Right renal cortex interstitium (tissue), 3 donors: ENCODE results near the gene ERN2. TPM values are rescaled to one million over a fixed set of nuclear protein-coding genes. Genes with fewer than 3 reads are reported as not detected.
A peak's percentile ranks its signal among the peaks of the same experiment; 100 is the strongest.

Experiments used
- DNase-seq, 3 donors: peaks; one replicate each; pipeline ENCODE4 v3.0.0-alpha.2; 2013; ENCODE audit warnings: low read depth in 3 of 3, low spot score in 2 of 3
- polyA plus RNA-seq, 3 donors: library from polyadenylated mRNA; unstranded; fragments of 120-200 nt; gene quantifications; one replicate each; pipeline ENCODE4 v1.2.1, GENCODE V29; 2013; ENCODE audit not compliant: insufficient read length in 3 of 3

ERN2 gene
- polyA plus RNA-seq, 3 donors: 0.11 to 0.39 (median 0.27) TPM

GRCh38 chr16:23690771-23691482 is 22.1 kb downstream of the ERN2 start:
- no peak for DNase-seq

- no peak for DNase-seq
Measured at GRCh38 chr16:23689442-23690187, 23.4 kb downstream of the ERN2 start.

GRCh38 chr16:23687034-23687808 is 25.8 kb downstream of the ERN2 start:
- DNase-seq: no peak

GRCh38 chr16:23683487-23683886 is 29.5 kb downstream of the ERN2 start:
- DNase-seq: no peak

GRCh38 chr16:23682181-23682580 is 30.8 kb downstream of the ERN2 start:
- DNase-seq: no peak

- DNase-seq: no peak
Measured at GRCh38 chr16:23679986-23680336, 33.1 kb downstream of the ERN2 start.

DNA sequence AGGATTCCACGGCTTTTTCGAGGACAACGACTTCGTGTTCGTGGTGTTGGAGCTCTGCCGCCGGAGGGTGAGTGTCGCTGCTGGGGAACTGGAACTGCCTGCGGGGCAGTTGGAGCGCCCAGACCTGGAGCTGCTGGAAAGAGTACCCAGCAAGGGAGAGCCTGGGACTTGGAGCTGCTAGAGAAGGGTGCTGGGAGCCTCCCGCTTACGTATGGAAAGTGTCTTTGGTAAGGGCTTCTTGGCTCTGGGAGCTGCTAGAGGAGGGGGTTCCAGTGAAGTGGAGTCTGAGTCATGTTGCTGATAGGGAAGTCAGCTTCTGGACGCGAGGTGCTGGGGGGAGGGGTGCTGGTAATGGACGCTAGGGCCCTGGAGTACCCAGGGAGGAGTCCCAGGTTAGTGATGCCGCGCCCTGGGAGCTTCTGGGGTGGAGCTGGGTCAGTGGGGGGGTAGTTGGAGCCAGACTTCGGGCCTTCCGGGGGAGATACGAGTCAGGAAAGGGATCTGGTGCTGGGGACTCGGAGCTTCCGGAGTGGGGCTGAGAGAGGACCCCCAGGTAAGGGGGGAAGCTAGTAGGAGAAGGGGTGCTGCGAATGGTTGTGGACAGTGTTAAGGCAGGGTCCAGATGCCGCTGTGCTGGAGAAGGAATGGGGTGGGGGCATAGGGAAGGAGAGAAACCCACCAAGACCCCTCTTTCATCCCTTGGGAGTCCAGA is 33.6 kb downstream of the ERN2 start:
- no peak for DNase-seq

DNA sequence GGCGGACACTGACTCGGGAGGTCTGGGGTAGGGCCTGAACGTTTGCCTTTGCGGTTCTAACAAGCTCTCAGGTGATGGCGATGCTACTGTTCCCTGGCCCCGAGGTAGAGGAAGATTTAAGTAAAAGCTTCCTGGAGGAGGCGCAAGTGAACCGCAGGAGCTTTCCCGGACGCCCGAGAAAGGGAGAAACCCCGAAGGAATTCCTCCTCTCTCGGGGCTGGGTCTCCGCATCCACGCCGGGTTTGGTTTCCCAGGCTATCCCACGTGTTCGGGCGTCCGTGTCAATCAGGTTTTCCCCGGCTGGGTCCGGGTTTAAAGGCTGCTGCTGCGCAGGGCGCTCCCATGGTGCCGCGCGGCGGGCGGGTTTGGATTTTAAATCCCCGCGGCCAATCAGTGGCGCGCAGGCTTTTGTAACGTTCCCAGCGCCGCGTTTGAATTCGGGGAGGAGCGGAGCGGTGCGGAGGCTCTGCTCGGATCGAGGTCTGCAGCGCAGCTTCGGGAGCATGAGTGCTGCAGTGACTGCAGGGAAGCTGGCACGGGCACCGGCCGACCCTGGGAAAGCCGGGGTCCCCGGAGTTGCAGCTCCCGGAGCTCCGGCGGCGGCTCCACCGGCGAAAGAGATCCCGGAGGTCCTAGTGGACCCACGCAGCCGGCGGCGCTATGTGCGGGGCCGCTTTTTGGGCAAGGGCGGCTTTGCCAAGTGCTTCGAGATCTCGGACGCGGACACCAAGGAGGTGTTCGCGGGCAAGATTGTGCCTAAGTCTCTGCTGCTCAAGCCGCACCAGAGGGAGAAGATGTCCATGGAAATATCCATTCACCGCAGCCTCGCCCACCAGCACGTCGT is 34.4 kb downstream of the ERN2 start, which contains the start of gene PLK1:
TSS of gene PLK1 (plus strand) at position 460 of the 844 bp plus-strand sequence. CDS start at position 504, 44 bp downstream.
- peak; percentile 38 to 70 (median 69) for DNase-seq

- no peak for DNase-seq
Measured at GRCh38 chr16:23676924-23677480, 36.0 kb downstream of the ERN2 start.

GRCh38 chr16:23673971-23674614 is 38.9 kb downstream of the ERN2 start:
- no peak for DNase-seq

DNA sequence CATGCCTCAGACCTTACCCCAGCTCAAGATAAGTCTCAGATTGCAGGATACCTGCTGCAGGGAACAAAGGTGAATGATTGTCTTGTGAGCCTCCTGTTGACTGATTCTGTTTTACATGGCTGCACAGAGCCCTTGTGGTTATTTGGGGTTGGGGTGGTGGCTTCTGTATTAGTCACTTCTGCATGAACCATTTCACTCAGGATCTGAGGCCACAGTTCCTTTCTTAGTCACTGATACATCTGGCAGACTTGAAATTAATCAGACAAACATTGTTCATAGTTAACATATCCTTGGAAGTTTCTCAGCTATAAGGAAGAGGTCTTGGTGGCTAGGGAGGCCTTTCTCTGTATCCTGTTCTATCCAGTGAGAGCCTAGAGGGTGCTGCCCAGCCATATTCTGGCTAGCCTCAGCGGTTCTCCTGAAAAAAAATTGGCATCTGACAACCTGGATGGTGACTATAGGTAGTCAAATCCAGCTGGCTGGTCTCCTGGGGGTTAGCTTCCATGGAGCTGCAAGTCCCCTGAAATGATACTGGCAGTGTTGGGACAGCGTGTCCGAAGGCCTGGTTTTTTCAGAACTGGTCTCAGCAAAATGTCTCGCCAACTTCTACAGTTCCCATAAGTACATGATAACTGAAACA is 42.8 kb downstream of the ERN2 start:
- no peak for DNase-seq

DNA sequence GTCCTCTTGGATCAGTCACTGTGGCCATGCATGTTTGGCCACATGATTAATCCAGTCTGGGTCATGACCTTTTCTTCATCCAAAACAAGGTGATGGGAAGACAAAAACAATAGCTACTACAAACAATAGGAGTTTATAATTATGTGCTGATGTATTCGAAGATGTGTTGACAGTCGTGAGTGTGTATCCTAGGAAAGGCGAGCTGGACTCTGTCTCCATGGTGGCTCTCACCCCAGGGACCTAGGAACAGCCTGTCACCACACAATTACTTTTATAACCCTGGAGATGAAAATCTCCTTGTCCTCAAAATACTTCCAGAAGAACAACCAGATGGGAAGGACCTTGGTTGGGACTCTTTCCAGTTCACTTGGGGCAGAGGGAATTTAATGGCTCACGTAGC is 44.1 kb downstream of the ERN2 start:
- DNase-seq: no peak

- DNase-seq: no peak
Measured at GRCh38 chr16:23668225-23668624, 44.8 kb downstream of the ERN2 start.

GRCh38 chr16:23667355-23667659 is 45.7 kb downstream of the ERN2 start:
- DNase-seq: no peak

DNA sequence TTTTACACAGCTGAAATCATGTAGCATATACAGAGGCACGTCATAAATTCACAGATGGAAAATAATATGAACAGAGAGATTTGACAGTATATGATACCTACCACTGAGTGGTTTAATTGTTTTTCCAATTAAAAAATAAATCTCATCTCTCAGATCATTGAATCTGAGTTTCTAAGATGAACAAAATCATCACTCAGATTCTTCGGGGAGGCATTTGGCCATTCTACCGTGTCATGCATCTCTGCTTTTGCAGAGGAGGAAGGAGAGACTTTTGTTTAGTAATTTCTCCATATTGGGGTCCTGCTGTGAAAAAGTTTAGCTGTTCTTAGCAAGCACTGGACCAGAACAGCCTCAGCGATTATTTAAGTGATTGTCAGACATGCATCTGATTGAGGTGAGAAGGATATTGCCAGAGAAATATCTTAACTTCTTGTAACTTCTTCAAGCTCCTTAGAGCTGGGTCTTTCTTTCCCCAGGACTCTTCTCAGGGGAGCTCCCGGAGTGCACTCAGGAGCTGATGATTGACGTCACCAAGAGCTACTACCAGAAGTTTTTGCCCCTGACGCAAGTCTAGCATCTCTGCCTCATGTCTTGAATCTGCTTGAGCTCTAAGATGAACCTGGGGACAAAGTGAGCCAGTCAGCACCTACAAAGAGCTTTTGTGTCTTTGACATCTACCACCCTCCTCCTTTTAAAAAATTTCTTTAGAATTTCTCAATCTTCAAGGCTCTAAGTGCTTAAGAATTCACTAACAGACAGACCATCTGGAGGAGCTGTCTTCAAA is 46.3 kb downstream of the ERN2 start:
- DNase-seq: no peak

GRCh38 chr16:23663918-23664317 is 49.1 kb downstream of the ERN2 start:
- no peak for DNase-seq

- DNase-seq: no peak
Measured at GRCh38 chr16:23651943-23652468, 61.0 kb downstream of the ERN2 start.
